Mucosa of descending colon (tissue), 3 donors: ENCODE results near the gene NTHL1. TPM values are rescaled to one million over a fixed set of nuclear protein-coding genes. Genes with fewer than 3 reads are reported as not detected.

Experiments
- ATAC-seq: fragments of 200-7000 bp; cut with Tn5 transposase; one replicate; pipeline ENCODE4 v1.9.1; 2020; ENCODE audit warnings: mild to moderate bottlenecking, moderate library complexity
- DNase-seq, 3 donors: peaks; one replicate each; pipeline ENCODE4 v3.0.0-alpha.2; 2020
- H3K36me3 ChIP-seq: fragments of 200-600 bp; one replicate; pipeline ENCODE4 v1.8.0; 2021; ENCODE audit warnings: low read depth, mild to moderate bottlenecking
- H3K4me1 ChIP-seq: fragments of 200-600 bp; one replicate; pipeline ENCODE4 v1.8.0; 2021; ENCODE audit warnings: low read depth, mild to moderate bottlenecking
- H3K4me3 ChIP-seq: fragments of 200-600 bp; one replicate; pipeline ENCODE4 v1.8.0; 2021; ENCODE audit warnings: mild to moderate bottlenecking
- H3K9me3 ChIP-seq: fragments of 200-600 bp; one replicate; pipeline ENCODE4 v1.8.0; 2021; ENCODE audit warnings: mild to moderate bottlenecking
- CTCF ChIP-seq: fragments of 200-600 bp; IDR thresholded peaks from one replicate; pipeline ENCODE4 v1.8.0; 2022; ENCODE audit warnings: antibody characterized with exemption, mild to moderate bottlenecking
- intact Hi-C, 2 donors: fragments of 100-400 bp; cut with DNase I in 1 of 2; cut with micrococcal nuclease in 1 of 2; formaldehyde crosslinking; loops; one replicate each; pipeline versions ENCODE4 v1.11.0 to v1.11.1; 2022; cut with DNase I, micrococcal nuclease
- total RNA-seq, 3 donors: library from RNA; stranded (reverse); fragmentation: NEBNext Ultra II Directional in 2 of 3; extraction: Animal tissue kit (Norgen Biotek cat#: 25700) in 2 of 3; gene quantifications; one replicate each; pipeline versions ENCODE4 v1.2.1 to v1.2.4, GENCODE V29; 2021 to 2023
- donor health status: DM: no; HTN: no; CAD: no; lungs with moderate emphysema.
- donor health status: DM: no; HTN: no; CAD: no.
- donor health status: DM: no; HTN: yes; CAD: no.

The NTHL1 gene
- total RNA-seq, 3 donors from 2014 or later = 23.5 to 28.2 (median 24.5) TPM

- intact Hi-C loops = no loop called here
- Histone ChIP-seq H3K4me3 (no peak overlapping the region), H3K36me3 (peaks cover 4% of the 10 kb centered on the region), H3K9me3 (no peaks in the 10 kb centered on the region), H3K4me1 (no peaks in the 10 kb centered on the region)
- ATAC-seq (no peak), DNase-seq (no peak)
- no peak for TF ChIP-seq CTCF
Measured at GRCh38 chr16:2075631-2076030, 28.0 kb upstream of the NTHL1 start.

GRCh38 chr16:2074071-2074470 lies 26.4 kb upstream of the NTHL1 start:
- no peak for DNase-seq
- no peak for ATAC-seq
- TF ChIP-seq CTCF = no peak
- intact Hi-C loops = no loop called here
- H3K36me3 ChIP-seq = peaks cover 4% of the 10 kb centered on the region
- no peak overlapping the region for H3K4me3 ChIP-seq
- H3K4me1 ChIP-seq = no peaks in the 10 kb centered on the region
- H3K9me3 ChIP-seq = no peaks in the 10 kb centered on the region

- Histone ChIP-seq H3K4me3 (no peak overlapping the region), H3K36me3 (peaks cover 4% of the 10 kb centered on the region), H3K9me3 (no peaks in the 10 kb centered on the region), H3K4me1 (no peaks in the 10 kb centered on the region)
- DNase-seq (no peak), ATAC-seq (no peak)
- no peak for TF ChIP-seq CTCF
- intact Hi-C loops = no loop called here
Measured at GRCh38 chr16:2072926-2073325, 25.3 kb upstream of the NTHL1 start.

GRCh38 chr16:2071454-2072202 lies 24.0 kb upstream of the NTHL1 start:
- TF ChIP-seq CTCF = no peak
- no peak overlapping the region for H3K4me3 ChIP-seq
- no peaks in the 10 kb centered on the region for H3K4me1 ChIP-seq
- peaks cover 4% of the 10 kb centered on the region for H3K36me3 ChIP-seq
- no peaks in the 10 kb centered on the region for H3K9me3 ChIP-seq
- no peak for DNase-seq
- ATAC-seq = no peak
- intact Hi-C loops = no loop called here

- Histone ChIP-seq H3K36me3 (peaks cover 4% of the 10 kb centered on the region), H3K4me3 (no peak overlapping the region), H3K9me3 (no peaks in the 10 kb centered on the region), H3K4me1 (no peaks in the 10 kb centered on the region)
- intact Hi-C loops = no loop called here
- no peak for TF ChIP-seq CTCF
- no peak for DNase-seq
- ATAC-seq = no peak
Measured at GRCh38 chr16:2070576-2071453, 23.2 kb upstream of the NTHL1 start.
